ENCODE measurements around the gene MRPL54. TPM values are rescaled to one million over a fixed set of nuclear protein-coding genes. Genes with fewer than 3 reads are reported as not detected.

Gene MRPL54
- polyA plus RNA-seq, 1 donor from 2014 or later, result 138 TPM

DNA sequence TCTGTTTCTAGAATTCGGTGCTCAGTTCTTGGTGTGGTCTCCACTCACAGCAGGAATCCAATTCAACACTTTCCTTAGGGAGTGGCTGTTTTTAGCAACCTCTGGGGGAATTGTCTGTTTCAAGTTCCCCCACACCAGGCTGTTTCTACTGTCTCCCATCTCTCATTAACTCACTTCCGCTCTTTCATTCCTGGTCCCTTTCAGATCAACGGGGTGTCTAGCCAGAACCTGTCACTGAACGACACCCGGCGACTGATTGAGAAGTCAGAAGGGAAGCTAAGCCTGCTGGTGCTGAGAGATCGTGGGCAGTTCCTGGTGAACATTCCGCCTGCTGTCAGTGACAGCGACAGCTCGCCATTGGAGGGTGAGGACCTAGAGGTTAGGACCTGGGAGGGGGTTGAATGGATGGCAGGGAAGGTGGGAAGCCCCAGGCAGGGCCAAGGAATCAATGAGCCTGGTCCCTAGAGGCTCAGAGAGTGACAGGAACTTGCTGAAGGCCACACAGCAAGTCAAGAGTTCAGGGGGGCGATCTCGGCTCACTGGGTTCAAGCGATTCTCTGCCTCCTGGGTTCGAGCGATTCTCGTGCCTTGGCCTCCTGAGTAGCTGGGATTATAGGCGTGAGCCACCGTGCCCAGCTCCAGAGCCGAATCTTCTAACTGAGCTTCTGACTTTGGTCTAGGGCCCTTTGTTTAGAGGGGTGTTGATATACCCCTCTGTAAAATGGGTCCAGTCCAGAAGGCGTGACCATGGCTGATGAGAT is 28.8 kb upstream of the MRPL54 start:
- H3K27ac Mint-ChIP-seq, result no peak overlapping the region
- no peaks in the 10 kb centered on the region for H3K4me1 Mint-ChIP-seq
- H3K36me3 Mint-ChIP-seq, result peaks cover 2% of the 10 kb centered on the region
- peaks cover 5% of the 10 kb centered on the region for H3K27me3 Mint-ChIP-seq
- no peak overlapping the region for H3K4me3 Mint-ChIP-seq
- peaks cover 0 to 2% (median 0%) of the 10 kb centered on the region in 3 donors for H3K9me3 Mint-ChIP-seq

DNA sequence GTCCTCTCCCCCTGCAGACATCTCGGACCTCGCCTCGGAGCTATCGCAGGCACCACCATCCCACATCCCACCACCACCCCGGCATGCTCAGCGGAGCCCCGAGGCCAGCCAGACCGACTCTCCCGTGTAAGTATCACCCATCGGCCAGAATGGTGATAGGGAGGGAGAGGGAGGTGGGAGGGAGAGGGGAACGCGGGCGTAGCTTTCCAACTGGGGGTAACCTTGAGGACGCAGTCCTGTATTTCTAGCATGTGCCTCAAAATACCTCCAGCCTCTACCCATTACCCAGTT is 28.2 kb upstream of the MRPL54 start:
- no peak overlapping the region for H3K27ac Mint-ChIP-seq
- peaks cover 0 to 2% (median 0%) of the 10 kb centered on the region in 3 donors for H3K9me3 Mint-ChIP-seq
- H3K4me3 Mint-ChIP-seq, result no peak overlapping the region
- peaks cover 5% of the 10 kb centered on the region for H3K27me3 Mint-ChIP-seq
- no peaks in the 10 kb centered on the region for H3K4me1 Mint-ChIP-seq
- H3K36me3 Mint-ChIP-seq, result peaks cover 2% of the 10 kb centered on the region

DNA sequence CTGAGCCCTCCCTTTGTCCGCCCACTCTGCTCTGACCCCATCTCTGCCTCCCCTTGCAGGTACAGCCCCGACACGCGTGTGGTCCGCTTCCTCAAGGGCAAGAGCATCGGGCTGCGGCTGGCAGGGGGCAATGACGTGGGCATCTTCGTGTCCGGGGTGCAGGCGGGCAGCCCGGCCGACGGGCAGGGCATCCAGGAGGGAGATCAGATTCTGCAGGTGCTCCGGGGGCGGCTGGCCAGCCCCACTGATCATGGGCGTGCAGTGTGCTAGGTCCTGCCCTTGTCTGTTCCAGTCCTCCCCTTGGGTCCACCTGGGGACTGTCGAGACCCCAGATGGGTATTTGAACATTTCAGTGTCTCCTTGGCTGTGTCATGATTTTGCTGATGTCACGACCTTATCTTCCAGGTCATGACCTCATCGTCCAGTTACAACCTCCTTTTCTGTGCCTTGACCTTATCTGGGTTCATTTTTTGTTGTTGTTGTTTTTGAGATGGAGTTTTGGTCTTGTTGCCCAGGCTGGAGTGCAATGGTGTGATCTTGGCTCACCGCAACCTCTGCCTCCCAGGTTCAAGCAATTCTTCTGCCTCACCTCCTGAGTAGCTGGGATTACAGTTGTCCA is 26.3 kb upstream of the MRPL54 start:
- H3K4me3 Mint-ChIP-seq, result no peak overlapping the region
- no peak overlapping the region for H3K27ac Mint-ChIP-seq

GRCh38 chr19:3737487-3738205 is 24.8 kb upstream of the MRPL54 start:
- no peaks in the 10 kb centered on the region for H3K36me3 Mint-ChIP-seq
- no peak overlapping the region for H3K4me3 Mint-ChIP-seq
- H3K4me1 Mint-ChIP-seq, result no peaks in the 10 kb centered on the region
- no peak overlapping the region for H3K27ac Mint-ChIP-seq
- peaks cover 5% of the 10 kb centered on the region for H3K27me3 Mint-ChIP-seq
- H3K9me3 Mint-ChIP-seq, result peaks cover 0 to 2% (median 0%) of the 10 kb centered on the region in 3 donors

More for the DNA sequence above, 26.3 kb upstream of the MRPL54 start:
- H3K4me1 Mint-ChIP-seq, result no peaks in the 10 kb centered on the region
- no peaks in the 10 kb centered on the region for H3K36me3 Mint-ChIP-seq
- H3K27me3 Mint-ChIP-seq, result peaks cover 5% of the 10 kb centered on the region
- H3K9me3 Mint-ChIP-seq, result peaks cover 0 to 2% (median 0%) of the 10 kb centered on the region in 3 donors

GRCh38 chr19:3738477-3739220 is 23.8 kb upstream of the MRPL54 start:
- Mint-ChIP-seq H3K9me3 (peaks cover 0 to 4% (median 0%) of the 10 kb centered on the region in 3 donors), H3K27me3 (peaks cover 5% of the 10 kb centered on the region), H3K27ac (no peak overlapping the region), H3K36me3 (no peaks in the 10 kb centered on the region), H3K4me1 (no peaks in the 10 kb centered on the region), H3K4me3 (no peak overlapping the region)

DNA sequence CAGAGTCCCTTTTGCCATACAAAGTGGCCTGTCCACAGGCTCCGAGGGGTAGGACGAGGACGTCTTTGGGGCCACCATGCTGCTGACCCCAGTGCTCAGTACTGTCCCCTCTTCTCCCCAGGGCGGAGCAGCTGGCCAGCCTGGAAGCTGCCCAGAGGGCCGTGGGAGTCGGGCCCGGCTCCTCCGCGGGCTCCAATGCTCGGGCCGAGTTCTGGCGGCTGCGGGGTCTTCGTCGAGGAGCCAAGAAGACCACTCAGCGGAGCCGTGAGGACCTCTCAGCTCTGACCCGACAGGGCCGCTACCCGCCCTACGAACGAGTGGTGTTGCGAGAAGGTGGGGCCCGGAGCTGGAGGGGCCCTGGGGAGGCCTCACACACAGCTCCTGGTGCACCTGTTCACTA is 22.1 kb upstream of the MRPL54 start:
- Mint-ChIP-seq H3K9me3 (peaks cover 0 to 4% (median 0%) of the 10 kb centered on the region in 3 donors), H3K4me3 (no peak overlapping the region)

DNA sequence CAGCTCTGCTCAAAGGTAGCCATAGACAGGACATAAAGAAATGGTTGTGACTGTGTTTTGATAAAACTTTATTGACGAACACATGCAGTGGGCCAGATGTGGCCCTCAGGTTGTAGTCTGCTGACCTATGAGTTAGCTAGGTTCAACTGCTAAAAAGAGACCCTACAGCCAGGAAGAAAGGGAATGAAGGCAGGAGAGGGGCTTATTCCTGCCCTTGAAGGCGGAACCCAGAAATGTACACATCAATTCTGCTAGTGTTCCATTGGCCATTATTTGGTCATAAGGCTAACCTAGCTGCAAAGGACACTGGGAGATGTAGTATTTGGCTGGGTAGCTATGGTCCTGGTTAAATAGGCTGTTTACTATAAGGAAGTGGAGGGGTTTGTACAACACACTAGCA is 19.0 kb upstream of the MRPL54 start:
- Mint-ChIP-seq H3K4me1 (no peaks in the 10 kb centered on the region), H3K27me3 (no peaks in the 10 kb centered on the region), H3K27ac (no peak overlapping the region), H3K4me3 (no peak overlapping the region), H3K9me3 (peaks cover 0 to 4% (median 0%) of the 10 kb centered on the region in 3 donors), H3K36me3 (no peaks in the 10 kb centered on the region)

More for the DNA sequence above, 22.1 kb upstream of the MRPL54 start:
- no peaks in the 10 kb centered on the region for H3K4me1 Mint-ChIP-seq
- no peak overlapping the region for H3K27ac Mint-ChIP-seq
- no peaks in the 10 kb centered on the region for H3K36me3 Mint-ChIP-seq
- H3K27me3 Mint-ChIP-seq, result peaks cover 5% of the 10 kb centered on the region

- peaks cover 3% of the 10 kb centered on the region for H3K36me3 Mint-ChIP-seq
Observed at GRCh38 chr19:3745363-3746045, 17.0 kb upstream of the MRPL54 start.

DNA sequence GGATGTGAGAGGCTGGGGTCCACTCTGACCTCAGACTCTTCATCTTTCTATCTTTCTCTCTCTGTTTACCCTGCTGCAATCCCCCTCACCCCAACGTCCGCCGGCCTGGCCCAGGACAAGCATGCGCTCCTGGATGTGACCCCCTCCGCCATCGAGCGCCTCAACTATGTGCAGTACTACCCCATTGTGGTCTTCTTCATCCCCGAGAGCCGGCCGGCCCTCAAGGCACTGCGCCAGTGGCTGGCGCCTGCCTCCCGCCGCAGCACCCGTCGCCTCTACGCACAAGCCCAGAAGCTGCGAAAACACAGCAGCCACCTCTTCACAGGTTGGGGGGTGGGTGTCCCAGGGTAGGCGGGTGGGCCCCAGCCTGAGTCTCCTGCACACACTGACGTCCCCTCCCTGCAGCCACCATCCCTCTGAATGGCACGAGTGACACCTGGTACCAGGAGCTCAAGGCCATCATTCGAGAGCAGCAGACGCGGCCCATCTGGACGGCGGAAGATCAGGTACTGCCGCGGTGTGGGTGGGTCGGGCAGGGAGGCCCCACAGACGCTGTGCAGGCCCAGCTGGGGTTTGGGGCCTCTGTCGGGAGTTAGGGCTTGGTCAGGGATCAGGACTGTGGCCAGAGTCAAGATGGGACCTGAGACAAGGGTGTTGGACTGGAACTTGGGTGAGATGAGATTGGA is 16.0 kb upstream of the MRPL54 start:
- Mint-ChIP-seq H3K4me1 (no peaks in the 10 kb centered on the region), H3K27ac (no peak overlapping the region), H3K9me3 (peaks cover 0 to 4% (median 0%) of the 10 kb centered on the region in 3 donors), H3K27me3 (no peaks in the 10 kb centered on the region), H3K4me3 (no peak overlapping the region), H3K36me3 (peaks cover 6% of the 10 kb centered on the region)

More at GRCh38 chr19:3745363-3746045, 17.0 kb upstream of the MRPL54 start:
- H3K4me3 Mint-ChIP-seq, result no peak overlapping the region
- H3K9me3 Mint-ChIP-seq, result peaks cover 0 to 4% (median 0%) of the 10 kb centered on the region in 3 donors
- no peaks in the 10 kb centered on the region for H3K27me3 Mint-ChIP-seq
- no peaks in the 10 kb centered on the region for H3K4me1 Mint-ChIP-seq
- no peak overlapping the region for H3K27ac Mint-ChIP-seq

GRCh38 chr19:3748965-3749364 is 13.5 kb upstream of the MRPL54 start:
- no peaks in the 10 kb centered on the region for H3K9me3 Mint-ChIP-seq
- H3K36me3 Mint-ChIP-seq, result peaks cover 9% of the 10 kb centered on the region
- no peaks in the 10 kb centered on the region for H3K27me3 Mint-ChIP-seq
- no peaks in the 10 kb centered on the region for H3K4me1 Mint-ChIP-seq
- no peak overlapping the region for H3K27ac Mint-ChIP-seq
- H3K4me3 Mint-ChIP-seq, result no peak overlapping the region

GRCh38 chr19:3750211-3750610 is 12.3 kb upstream of the MRPL54 start:
- no peak overlapping the region for H3K4me3 Mint-ChIP-seq
- H3K4me1 Mint-ChIP-seq, result peaks cover 0 to 4% (median 2%) of the 10 kb centered on the region in 3 donors
- H3K9me3 Mint-ChIP-seq, result no peaks in the 10 kb centered on the region
- H3K27me3 Mint-ChIP-seq, result no peaks in the 10 kb centered on the region
- H3K27ac Mint-ChIP-seq, result no peak overlapping the region
- peaks cover 9% of the 10 kb centered on the region for H3K36me3 Mint-ChIP-seq

DNA sequence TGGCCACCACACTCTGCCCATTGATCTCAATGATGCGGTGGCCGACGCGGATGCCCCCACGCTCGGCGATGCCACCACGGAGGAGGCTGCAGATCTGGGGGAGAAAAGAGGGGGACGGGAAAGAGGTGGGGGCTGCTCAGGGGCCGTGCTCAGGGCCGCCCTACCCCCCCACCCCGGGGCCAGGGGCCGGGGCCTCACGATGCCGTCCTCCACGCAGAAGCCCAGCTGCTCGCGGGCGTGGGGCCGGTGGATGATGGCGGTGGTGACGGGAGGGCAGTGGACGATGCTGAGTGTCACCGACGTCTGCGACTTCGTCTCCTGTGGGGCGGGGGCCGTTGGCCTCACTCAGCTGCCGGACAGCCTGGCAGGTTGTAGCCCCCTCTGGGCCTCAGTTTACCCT is 11.2 kb upstream of the MRPL54 start:
- no peaks in the 10 kb centered on the region for H3K9me3 Mint-ChIP-seq
- peaks cover 9% of the 10 kb centered on the region for H3K36me3 Mint-ChIP-seq
- H3K4me3 Mint-ChIP-seq, result no peak overlapping the region
- no peak overlapping the region for H3K27ac Mint-ChIP-seq
- H3K4me1 Mint-ChIP-seq, result peaks cover 2 to 8% (median 3%) of the 10 kb centered on the region in 3 donors
- H3K27me3 Mint-ChIP-seq, result no peaks in the 10 kb centered on the region

DNA sequence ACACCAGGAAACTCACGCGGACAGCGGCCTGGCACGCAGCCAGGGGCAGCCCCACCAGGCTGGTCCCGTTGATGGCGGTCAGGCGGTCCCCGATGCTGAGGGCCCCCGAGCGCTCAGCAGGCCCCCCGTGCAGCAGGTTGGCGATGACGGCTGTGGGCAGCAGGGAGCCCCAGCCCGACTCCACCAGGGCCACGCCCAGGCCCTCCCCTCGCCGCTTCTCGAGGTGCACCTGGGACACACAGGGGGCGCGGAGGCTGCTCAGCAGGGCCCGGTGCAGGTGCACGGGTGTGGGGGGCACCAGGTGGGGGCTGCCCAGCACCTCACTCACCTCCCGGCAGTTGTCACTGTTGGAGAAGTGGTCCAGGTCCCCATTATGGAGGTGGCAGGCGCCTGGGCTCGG is 10.0 kb upstream of the MRPL54 start:
- H3K27me3 Mint-ChIP-seq, result no peaks in the 10 kb centered on the region
- no peaks in the 10 kb centered on the region for H3K9me3 Mint-ChIP-seq
- peaks cover 9% of the 10 kb centered on the region for H3K36me3 Mint-ChIP-seq
- peaks cover 2 to 10% (median 3%) of the 10 kb centered on the region in 3 donors for H3K4me1 Mint-ChIP-seq
- H3K27ac Mint-ChIP-seq, result no peak overlapping the region
- H3K4me3 Mint-ChIP-seq, result no peak overlapping the region
